Gastrocnemius medialis (tissue), 4 donors: ENCODE results near the gene C2CD4B. TPM values are rescaled to one million over a fixed set of nuclear protein-coding genes. Genes with fewer than 3 reads are reported as not detected.

Experiments used
- ATAC-seq, 2 donors: fragments of 150-250 bp; one replicate each; pipeline ENCODE4 v1.9.1; 2016
- DNase-seq, 2 donors: peaks; one replicate each; pipeline ENCODE4 v3.0.0-alpha.2; 2019
- H3K27ac ChIP-seq, 4 donors: fragments of 200-600 bp; sonication (generic); 1 replicate in 1 of 4; 2 replicates in 3 of 4; pipeline ENCODE4 v1.5.1; 2016 to 2018; ENCODE audit warnings: mild to moderate bottlenecking in 2 of 4, moderate library complexity in 1 of 4
- H3K27me3 ChIP-seq, 3 donors: fragments of 200-600 bp; sonication (generic) in 2 of 3; 1 replicate in 1 of 3; 2 replicates in 2 of 3; pipeline versions ENCODE4 v1.5.1 to v1.6.0; 2016 to 2019; ENCODE audit warnings: mild to moderate bottlenecking in 1 of 3, moderate library complexity in 1 of 3
- H3K36me3 ChIP-seq, 2 donors: fragments of 200-600 bp; sonication (generic) in 1 of 2; one replicate each; pipeline ENCODE4 v1.5.1; 2017 to 2018
- H3K4me1 ChIP-seq, 2 donors: fragments of 200-600 bp; sonication (generic) in 1 of 2; one replicate each; pipeline ENCODE4 v1.5.1; 2016 to 2017; ENCODE audit warnings: mild to moderate bottlenecking in 2 of 2
- H3K4me3 ChIP-seq, 4 donors: fragments of 200-600 bp; sonication (generic) in 3 of 4; 1 replicate in 1 of 4; 2 replicates in 3 of 4; pipeline ENCODE4 v1.5.1; 2016 to 2019; ENCODE audit warnings: mild to moderate bottlenecking in 2 of 4
- H3K9me3 ChIP-seq, 3 donors: fragments of 200-600 bp; sonication (generic) in 2 of 3; 1 replicate in 1 of 3; 2 replicates in 2 of 3; pipeline ENCODE4 v1.5.1; 2016 to 2019
- CTCF ChIP-seq, 5 experiments: fragments of 450-650 bp in 3 of 5; fragments of 200-600 bp in 2 of 5; sonication (generic) in 2 of 5; IDR thresholded peaks in 4 of 5; conservative IDR thresholded peaks in 1 of 5; 1 replicate in 4 of 5; 2 replicates in 1 of 5; pipeline ENCODE4 v1.5.1; 2016 to 2019; ENCODE audit warnings: antibody characterized with exemption in 5 of 5, mild to moderate bottlenecking in 3 of 5, moderate library complexity in 3 of 5
- POLR2A ChIP-seq, 2 donors: fragments of 450-650 bp; IDR thresholded peaks; one replicate each; pipeline ENCODE4 v1.6.1; 2017; ENCODE audit warnings: antibody characterized with exemption in 2 of 2, mild to moderate bottlenecking in 2 of 2, moderate library complexity in 2 of 2
- in situ Hi-C, 4 donors: fragments of 200-750 bp; cut with MboI; loops; one replicate each; pipeline versions ENCODE4 v1.15.0 to v1.8.0; 2017; ENCODE audit warnings: low sequenced_read_pairs in 4 of 4
- intact Hi-C: fragments of 100-400 bp; cut with DNase I; formaldehyde crosslinking; loops from one replicate; pipeline ENCODE4 v1.15.1; 2023; ENCODE audit warnings: low total_unique reads
- total RNA-seq, 4 donors: library from RNA; depleted of rRNA; stranded (reverse); fragments of >200 nt; gene quantifications; one replicate each; pipeline versions ENCODE4 v1.1.0 to v1.2.3, GENCODE V29; 2016

C2CD4B gene
- total RNA-seq, 4 donors from 2014 or later = 1.5 to 3.2 (median 2.2) TPM

GRCh38 chr15:62173215-62173614 lies 8.1 kb upstream of the C2CD4B start:
- intact Hi-C loops = no loop called here
- peak; percentile 39 to 71 for ATAC-seq
- H3K4me3 ChIP-seq = peak overlapping the region in 1 of 4 donors; percentile 13

GRCh38 chr15:62171882-62172281 lies 6.8 kb upstream of the C2CD4B start:
- Histone ChIP-seq H3K36me3 (no peaks in the 10 kb centered on the region), H3K4me1 (peaks cover 0 to 4% of the 10 kb centered on the region in 2 donors), H3K27ac (peak overlapping the region; percentile 46 to 72 (median 61)), H3K9me3 (no peaks in the 10 kb centered on the region), H3K4me3 (no peak overlapping the region), H3K27me3 (peaks cover 0 to under 1% (median 0%) of the 10 kb centered on the region in 3 donors)
- ATAC-seq (no peak), DNase-seq (no peak)
- no peak for TF ChIP-seq POLR2A (IDR thresholded peaks at IDR 0.05)
- no peak for TF ChIP-seq CTCF (IDR thresholded peaks at IDR 0.05 in 4 of 5, conservative IDR thresholded peaks at IDR 0.05 in 1 of 5)
- intact Hi-C loops (no loop called here), in situ Hi-C loops (no loop called here)

More at GRCh38 chr15:62173215-62173614, 8.1 kb upstream of the C2CD4B start:
- in situ Hi-C loops = no loop called here
- peaks cover 0 to 4% of the 10 kb centered on the region in 2 donors for H3K4me1 ChIP-seq
- TF ChIP-seq CTCF (IDR thresholded peaks at IDR 0.05 in 4 of 5, conservative IDR thresholded peaks at IDR 0.05 in 1 of 5) (no peak), POLR2A (IDR thresholded peaks at IDR 0.05) (peak in 1 of 2 donors; percentile 51)
- no peaks in the 10 kb centered on the region for H3K36me3 ChIP-seq
- no peaks in the 10 kb centered on the region for H3K27me3 ChIP-seq
- DNase-seq = no peak
- H3K9me3 ChIP-seq = no peaks in the 10 kb centered on the region
- peak overlapping the region; percentile 59 to 72 (median 62) for H3K27ac ChIP-seq

GRCh38 chr15:62165793-62166375 lies 799 bp upstream of the C2CD4B start:
- peak overlapping the region; percentile 47 to 56 (median 52) for H3K4me3 ChIP-seq
- peaks cover 26 to 41% (median 37%) of the 10 kb centered on the region in 3 donors for H3K27me3 ChIP-seq
- peak overlapping the region; percentile 56 to 69 (median 64) for H3K27ac ChIP-seq
- in situ Hi-C loops = no loop called here
- intact Hi-C loops = no loop called here
- no peaks in the 10 kb centered on the region for H3K36me3 ChIP-seq
- TF ChIP-seq POLR2A (IDR thresholded peaks at IDR 0.05) (no peak), CTCF (IDR thresholded peaks at IDR 0.05 in 4 of 5, conservative IDR thresholded peaks at IDR 0.05 in 1 of 5) (no peak)
- no peak for ATAC-seq
- H3K9me3 ChIP-seq = no peaks in the 10 kb centered on the region
- peaks cover 0 to 2% of the 10 kb centered on the region in 2 donors for H3K4me1 ChIP-seq
- no peak for DNase-seq

- TF ChIP-seq CTCF (IDR thresholded peaks at IDR 0.05 in 4 of 5, conservative IDR thresholded peaks at IDR 0.05 in 1 of 5) (no peak), POLR2A (IDR thresholded peaks at IDR 0.05) (no peak)
- intact Hi-C loops (no loop called here), in situ Hi-C loops (no loop called here)
- H3K27me3 ChIP-seq = peaks cover 26 to 52% (median 46%) of the 10 kb centered on the region in 3 donors
- H3K4me3 ChIP-seq = peak overlapping the region; percentile 47 to 56 (median 52)
- peaks cover 0 to 2% of the 10 kb centered on the region in 2 donors for H3K4me1 ChIP-seq
- peak overlapping the region; percentile 45 to 69 (median 54) for H3K27ac ChIP-seq
- ATAC-seq = peak in 1 of 2 donors; percentile 43
- H3K9me3 ChIP-seq = no peaks in the 10 kb centered on the region
- H3K36me3 ChIP-seq = no peaks in the 10 kb centered on the region
- no peak for DNase-seq
These were observed 535 bp downstream of the C2CD4B start for GRCh38 chr15:62164396-62165103.
